Measurements from ENCODE around the gene VASH2. TPM values are rescaled to one million over a fixed set of nuclear protein-coding genes. Genes with fewer than 3 reads are reported as not detected.
A peak's percentile ranks its signal among the peaks of the same experiment; 100 is the strongest.

VASH2 gene
- total RNA-seq, 1 donor from 2014 or later: 27.4 TPM

GRCh38 chr1:212951126-212951946, 995 bp downstream of the VASH2 start:
- TF ChIP-seq CTCF (conservative IDR thresholded peaks at IDR 0.05): no peak
- H3K36me3 Mint-ChIP-seq: peaks cover 9% of the 10 kb centered on the region
- DNase-seq (ENCODE audit: extremely low spot score, unreplicated experiment): no peak
- H3K9me3 Mint-ChIP-seq: no peaks in the 10 kb centered on the region
- H3K4me3 Mint-ChIP-seq: peak overlapping the region; percentile 93
- peaks cover 17% of the 10 kb centered on the region for H3K4me1 Mint-ChIP-seq (ENCODE audit: unreplicated experiment)
- H3K27ac Mint-ChIP-seq: peak overlapping the region; percentile 62
- peaks cover 28% of the 10 kb centered on the region for H3K27me3 Mint-ChIP-seq

GRCh38 chr1:212951947-212952640, 1.8 kb downstream of the VASH2 start:
- H3K4me3 Mint-ChIP-seq: peak overlapping the region; percentile 93
- H3K4me1 Mint-ChIP-seq (ENCODE audit: unreplicated experiment): peaks cover 17% of the 10 kb centered on the region
- H3K9me3 Mint-ChIP-seq: no peaks in the 10 kb centered on the region

GRCh38 chr1:212952641-212952976, 2.3 kb downstream of the VASH2 start:
- Mint-ChIP-seq H3K4me3 (peak overlapping the region; percentile 93), H3K9me3 (no peaks in the 10 kb centered on the region), H3K36me3 (peaks cover 14% of the 10 kb centered on the region), H3K4me1 (ENCODE audit: unreplicated experiment) (peaks cover 17% of the 10 kb centered on the region), H3K27ac (no peak overlapping the region), H3K27me3 (peaks cover 28% of the 10 kb centered on the region)
- DNase-seq (ENCODE audit: extremely low spot score, unreplicated experiment): no peak
- TF ChIP-seq CTCF (conservative IDR thresholded peaks at IDR 0.05): no peak

More at GRCh38 chr1:212951947-212952640, 1.8 kb downstream of the VASH2 start:
- TF ChIP-seq CTCF (conservative IDR thresholded peaks at IDR 0.05): no peak
- H3K27me3 Mint-ChIP-seq: peaks cover 28% of the 10 kb centered on the region
- DNase-seq (ENCODE audit: extremely low spot score, unreplicated experiment): no peak
- peaks cover 14% of the 10 kb centered on the region for H3K36me3 Mint-ChIP-seq
- no peak overlapping the region for H3K27ac Mint-ChIP-seq

- H3K4me3 Mint-ChIP-seq: peak overlapping the region; percentile 93
- H3K9me3 Mint-ChIP-seq: no peaks in the 10 kb centered on the region
- peaks cover 28% of the 10 kb centered on the region for H3K27me3 Mint-ChIP-seq
- TF ChIP-seq CTCF (conservative IDR thresholded peaks at IDR 0.05): no peak
- DNase-seq (ENCODE audit: extremely low spot score, unreplicated experiment): no peak
- no peak overlapping the region for H3K27ac Mint-ChIP-seq
- H3K4me1 Mint-ChIP-seq (ENCODE audit: unreplicated experiment): peaks cover 17% of the 10 kb centered on the region
- H3K36me3 Mint-ChIP-seq: peaks cover 14% of the 10 kb centered on the region
Measured at GRCh38 chr1:212953321-212953720, 3.0 kb downstream of the VASH2 start.

- H3K27me3 Mint-ChIP-seq: peaks cover 24% of the 10 kb centered on the region
- H3K27ac Mint-ChIP-seq: no peak overlapping the region
- TF ChIP-seq CTCF (conservative IDR thresholded peaks at IDR 0.05): no peak
- no peak for DNase-seq (ENCODE audit: extremely low spot score, unreplicated experiment)
- H3K36me3 Mint-ChIP-seq: peaks cover 14% of the 10 kb centered on the region
- no peak overlapping the region for H3K4me3 Mint-ChIP-seq
- no peaks in the 10 kb centered on the region for H3K9me3 Mint-ChIP-seq
- H3K4me1 Mint-ChIP-seq (ENCODE audit: unreplicated experiment): peaks cover 17% of the 10 kb centered on the region
Measured at GRCh38 chr1:212954514-212954913, 4.2 kb downstream of the VASH2 start.
